Retinal pigment epithelial cell (primary cell): Measurements from ENCODE around the gene C10orf67.

Experiments used
- DNase-seq: peaks from one replicate; pipeline ENCODE4 v3.0.0-alpha.2; 2010; ENCODE audit warnings: low read depth
- H3K4me3 ChIP-seq: 2 replicates; pipeline ENCODE4 v1.5.1; 2011; ENCODE audit warnings: mild to moderate bottlenecking, low read length, control low read depth, moderate library complexity
- TF ChIP-seq, protein P1 (sequence below): conservative IDR thresholded peaks from 2 replicates; pipeline ENCODE4 v1.5.1; 2011; ENCODE audit warnings: low read depth, low read length, control low read depth, inconsistent platforms

Gene C10orf67

DNA sequence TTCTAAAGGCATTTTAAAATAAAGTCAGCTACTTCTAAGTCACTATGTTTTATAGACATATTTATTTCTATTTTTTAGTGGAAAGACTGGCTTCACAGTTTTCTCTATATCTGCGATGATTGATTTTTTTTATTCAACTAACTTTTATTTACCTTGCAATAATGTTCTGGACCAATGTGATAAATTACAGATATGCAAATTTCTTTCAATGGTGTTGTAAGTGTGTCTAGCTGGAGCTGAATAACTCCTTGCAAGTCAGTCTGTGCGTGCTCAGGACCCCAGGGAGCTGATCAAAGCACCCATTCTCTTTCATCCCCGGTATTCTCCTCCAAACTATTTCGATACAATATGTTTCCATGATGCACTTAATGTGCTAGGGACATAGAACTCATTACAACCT, 142.8 kb downstream of the C10orf67 start:
- no peak for DNase-seq
- TF ChIP-seq, protein P1, sequence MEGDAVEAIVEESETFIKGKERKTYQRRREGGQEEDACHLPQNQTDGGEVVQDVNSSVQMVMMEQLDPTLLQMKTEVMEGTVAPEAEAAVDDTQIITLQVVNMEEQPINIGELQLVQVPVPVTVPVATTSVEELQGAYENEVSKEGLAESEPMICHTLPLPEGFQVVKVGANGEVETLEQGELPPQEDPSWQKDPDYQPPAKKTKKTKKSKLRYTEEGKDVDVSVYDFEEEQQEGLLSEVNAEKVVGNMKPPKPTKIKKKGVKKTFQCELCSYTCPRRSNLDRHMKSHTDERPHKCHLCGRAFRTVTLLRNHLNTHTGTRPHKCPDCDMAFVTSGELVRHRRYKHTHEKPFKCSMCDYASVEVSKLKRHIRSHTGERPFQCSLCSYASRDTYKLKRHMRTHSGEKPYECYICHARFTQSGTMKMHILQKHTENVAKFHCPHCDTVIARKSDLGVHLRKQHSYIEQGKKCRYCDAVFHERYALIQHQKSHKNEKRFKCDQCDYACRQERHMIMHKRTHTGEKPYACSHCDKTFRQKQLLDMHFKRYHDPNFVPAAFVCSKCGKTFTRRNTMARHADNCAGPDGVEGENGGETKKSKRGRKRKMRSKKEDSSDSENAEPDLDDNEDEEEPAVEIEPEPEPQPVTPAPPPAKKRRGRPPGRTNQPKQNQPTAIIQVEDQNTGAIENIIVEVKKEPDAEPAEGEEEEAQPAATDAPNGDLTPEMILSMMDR: no peak
- H3K4me3 ChIP-seq: no peak overlapping the region

DNA sequence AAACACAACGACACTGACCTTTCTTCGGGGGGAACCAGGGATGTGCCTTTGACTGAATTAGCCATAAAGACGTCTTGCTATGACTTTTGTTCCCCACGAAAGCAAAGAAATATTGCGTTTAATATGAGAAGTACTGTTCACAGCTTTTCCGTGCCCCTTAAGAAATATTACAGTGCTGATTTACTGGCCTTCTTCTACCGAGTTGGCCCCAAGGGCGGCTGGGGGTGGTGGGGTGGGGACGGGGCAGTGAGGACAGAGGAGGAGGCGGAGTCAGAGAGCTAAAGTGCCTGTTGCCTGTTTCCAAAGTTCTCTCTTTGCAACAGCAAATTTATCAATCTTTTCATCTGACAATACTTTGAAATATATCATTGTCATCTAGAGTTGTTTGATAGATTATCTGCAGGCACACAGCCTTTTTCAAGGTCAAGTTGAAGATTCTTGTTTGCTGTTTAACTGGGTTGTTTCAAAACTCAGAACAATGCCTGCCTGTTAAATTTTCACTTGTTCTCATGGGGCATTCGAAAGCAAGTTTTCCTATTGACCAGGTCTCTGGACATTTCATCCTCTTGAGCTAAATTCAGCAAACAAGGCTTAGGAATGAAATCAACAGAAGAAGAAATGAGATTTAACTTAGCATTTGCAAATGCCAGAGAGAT, 143.5 kb downstream of the C10orf67 start:
- no peak overlapping the region for H3K4me3 ChIP-seq
- TF ChIP-seq, protein P1: no peak
- DNase-seq: no peak

DNA sequence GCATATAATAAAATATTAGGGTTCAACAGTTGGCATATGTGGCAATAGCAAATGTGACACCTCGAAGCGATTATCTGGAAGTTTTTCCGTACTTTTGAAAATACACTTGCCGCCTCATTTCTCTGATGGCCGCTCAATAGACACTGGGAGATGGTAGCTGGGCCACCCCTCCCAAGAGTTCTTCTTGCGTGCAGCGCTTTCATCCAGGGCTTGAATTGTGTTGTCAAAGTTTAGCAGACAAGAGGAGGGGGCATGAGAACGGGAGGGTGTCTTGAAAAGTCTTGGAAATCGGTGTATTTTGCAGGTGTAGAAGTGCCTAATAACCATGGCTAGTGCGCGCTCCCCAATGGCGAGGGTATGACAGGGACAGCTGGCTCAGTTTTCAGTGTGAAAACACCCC, 144.0 kb downstream of the C10orf67 start:
- TF ChIP-seq, protein P1: no peak
- no peak for DNase-seq
- no peak overlapping the region for H3K4me3 ChIP-seq

GRCh38 chr10:23199768-23200511, 144.7 kb downstream of the C10orf67 start:
- TF ChIP-seq, protein P1: no peak
- no peak for DNase-seq
- no peak overlapping the region for H3K4me3 ChIP-seq

- DNase-seq: no peak
- TF ChIP-seq, protein P1: no peak
Observed at GRCh38 chr10:23198940-23199767, 145.4 kb downstream of the C10orf67 start.

GRCh38 chr10:23198610-23198939, 146.0 kb downstream of the C10orf67 start:
- DNase-seq: no peak
- TF ChIP-seq, protein P1: no peak
- H3K4me3 ChIP-seq: no peak overlapping the region

More at GRCh38 chr10:23198940-23199767, 145.4 kb downstream of the C10orf67 start:
- H3K4me3 ChIP-seq: no peak overlapping the region
